Hepatocyte (in vitro differentiated cells): Measurements from ENCODE around the gene BICDL2.
"Not testable (repeated sequence)": the region's sequence is repeated elsewhere in the genome, so short reads cannot be mapped to it uniquely, and the experiment has no call there.

Source experiments
- CTCF ChIP-seq: fragments of 200-600 bp; sonication (generic); IDR thresholded peaks from 2 replicates; pipeline ENCODE4 v1.5.1; 2016; ENCODE audit warnings: antibody characterized with exemption, mild to moderate bottlenecking; ENCODE audit not compliant: poor library complexity
- EZH2 ChIP-seq: fragments of 200-600 bp; sonication (generic); IDR thresholded peaks from 2 replicates; pipeline ENCODE4 v1.6.1; 2016; ENCODE audit warnings: antibody characterized with exemption, mild to moderate bottlenecking, borderline replicate concordance
- EZH2phosphoT487 ChIP-seq: fragments of 200-600 bp; sonication (generic); IDR thresholded peaks from one replicate; pipeline ENCODE4 v1.6.1; 2018; ENCODE audit warnings: antibody characterized with exemption, mild to moderate bottlenecking, low read depth, moderate library complexity; ENCODE audit not compliant: unreplicated experiment, severe bottlenecking

- not testable (repeated sequence) for TF ChIP-seq CTCF, EZH2phosphoT487, EZH2
These were observed 32.4 kb upstream of the BICDL2 start for GRCh38 chr16:3069146-3069545.
